Measurements from ENCODE around the gene SAP130.

Gene SAP130

GRCh38 chr2:128040166-128040771, 12.4 kb upstream of the SAP130 start:
- Histone ChIP-seq H3K4me1 (ENCODE audit: low read depth, poor library complexity, severe bottlenecking) (no peaks in the 10 kb centered on the region), H3K27me3 (ENCODE audit: insufficient read depth, low read depth) (no peaks in the 10 kb centered on the region), H3K4me2 (no peak overlapping the region), H3K36me3 (ENCODE audit: insufficient read depth) (no peaks in the 10 kb centered on the region), H3K9ac (no peak overlapping the region), H2AFZ (ENCODE audit: low read depth) (no peak overlapping the region), H4K20me1 (ENCODE audit: insufficient read depth) (no peaks in the 10 kb centered on the region), H3K27ac (no peak overlapping the region), H3K79me2 (ENCODE audit: insufficient read depth, low read depth) (no peaks in the 10 kb centered on the region), H3K4me3 (IDR thresholded peaks at IDR 0.05; ENCODE audit: insufficient read depth, low read depth, low read length) (no peak overlapping the region)
- TF ChIP-seq CTCF (conservative IDR thresholded peaks at IDR 0.05; ENCODE audit: low read depth, low read length) = no peak

GRCh38 chr2:128039535-128039934, 11.7 kb upstream of the SAP130 start:
- Histone ChIP-seq H2AFZ (ENCODE audit: low read depth) (no peak overlapping the region), H3K9ac (no peak overlapping the region), H3K27ac (no peak overlapping the region), H3K4me1 (ENCODE audit: low read depth, poor library complexity, severe bottlenecking) (no peaks in the 10 kb centered on the region), H3K4me2 (no peak overlapping the region), H3K27me3 (ENCODE audit: insufficient read depth, low read depth) (no peaks in the 10 kb centered on the region), H3K36me3 (ENCODE audit: insufficient read depth) (no peaks in the 10 kb centered on the region), H4K20me1 (ENCODE audit: insufficient read depth) (no peaks in the 10 kb centered on the region), H3K79me2 (ENCODE audit: insufficient read depth, low read depth) (no peaks in the 10 kb centered on the region), H3K4me3 (IDR thresholded peaks at IDR 0.05; ENCODE audit: insufficient read depth, low read depth, low read length) (no peak overlapping the region)
- TF ChIP-seq CTCF (conservative IDR thresholded peaks at IDR 0.05; ENCODE audit: low read depth, low read length) = no peak

GRCh38 chr2:128038411-128038810, 10.6 kb upstream of the SAP130 start:
- H3K27ac ChIP-seq = no peak overlapping the region
- no peak overlapping the region for H3K9ac ChIP-seq
- no peak overlapping the region for H2AFZ ChIP-seq (ENCODE audit: low read depth)
- TF ChIP-seq CTCF (conservative IDR thresholded peaks at IDR 0.05; ENCODE audit: low read depth, low read length) = no peak
- H3K4me2 ChIP-seq = no peak overlapping the region
- no peaks in the 10 kb centered on the region for H3K4me1 ChIP-seq (ENCODE audit: low read depth, poor library complexity, severe bottlenecking)
- no peaks in the 10 kb centered on the region for H4K20me1 ChIP-seq (ENCODE audit: insufficient read depth)
- no peaks in the 10 kb centered on the region for H3K36me3 ChIP-seq (ENCODE audit: insufficient read depth)
- H3K27me3 ChIP-seq (ENCODE audit: insufficient read depth, low read depth) = no peaks in the 10 kb centered on the region
- H3K4me3 ChIP-seq (IDR thresholded peaks at IDR 0.05; ENCODE audit: insufficient read depth, low read depth, low read length) = no peak overlapping the region
- no peaks in the 10 kb centered on the region for H3K79me2 ChIP-seq (ENCODE audit: insufficient read depth, low read depth)

- Histone ChIP-seq H3K79me2 (ENCODE audit: insufficient read depth, low read depth) (no peaks in the 10 kb centered on the region), H3K4me3 (IDR thresholded peaks at IDR 0.05; ENCODE audit: insufficient read depth, low read depth, low read length) (no peak overlapping the region), H3K9ac (no peak overlapping the region), H4K20me1 (ENCODE audit: insufficient read depth) (no peaks in the 10 kb centered on the region), H3K27me3 (ENCODE audit: insufficient read depth, low read depth) (no peaks in the 10 kb centered on the region), H2AFZ (ENCODE audit: low read depth) (no peak overlapping the region), H3K27ac (no peak overlapping the region), H3K36me3 (ENCODE audit: insufficient read depth) (no peaks in the 10 kb centered on the region), H3K4me2 (no peak overlapping the region), H3K4me1 (ENCODE audit: low read depth, poor library complexity, severe bottlenecking) (no peaks in the 10 kb centered on the region)
- TF ChIP-seq CTCF (conservative IDR thresholded peaks at IDR 0.05; ENCODE audit: low read depth, low read length) = no peak
Measured at GRCh38 chr2:128037649-128038048, 9.8 kb upstream of the SAP130 start.

Measured in KMS-11 (cell line).